ENCODE results near the gene SMAGP.
"Not testable (repeated sequence)": the region's sequence is repeated elsewhere in the genome, so short reads cannot be mapped to it uniquely, and the experiment has no call there.

Gene SMAGP

GRCh38 chr12:51264297-51264696 lies 5.9 kb downstream of the SMAGP start:
- Histone ChIP-seq H3K36me3 (ENCODE audit: control insufficient read depth in 4 of 4, insufficient read depth in 4 of 4, low read length in 3 of 4) (no peaks in the 10 kb centered on the region), H3K4me1 (ENCODE audit: control extremely low read depth in 1 of 4, control insufficient read depth in 4 of 4, insufficient read depth in 4 of 4, low read length in 3 of 4) (peaks cover 0 to 8% (median 6%) of the 10 kb centered on the region in 4 experiments), H3K27me3 (replicated peaks in 2 of 5; ENCODE audit: control insufficient read depth in 4 of 5, insufficient read depth in 5 of 5, low read length in 4 of 5) (no peaks in the 10 kb centered on the region), H3K27ac (ENCODE audit: insufficient read depth in 1 of 2, low read depth in 1 of 2, low read length in 2 of 2, poor library complexity in 1 of 2, severe bottlenecking in 2 of 2) (no peak overlapping the region), H3K4me3 (ENCODE audit: control insufficient read depth in 1 of 7, extremely low read depth in 1 of 7, insufficient read depth in 4 of 7, low read depth in 2 of 7, low read length in 6 of 7) (no peak overlapping the region), H3K9me3 (ENCODE audit: control extremely low read depth in 1 of 5, control insufficient read depth in 4 of 5, insufficient read depth in 2 of 5, low read depth in 1 of 5, low read length in 4 of 5) (no peaks in the 10 kb centered on the region)
- ChIA-PET CTCF (interaction anchor here (0.6 to 6.6 kb wide), 7 partner anchors 12 to 95 kb away, joined by 3 to 38 read pairs (median 14); no protein-coding TSS in a partner anchor), POLR2A (no interaction called here)
- WGBS (ENCODE audit: insufficient coverage) = no CpG with 5 or more reads among the region's 5 CpGs
- no peak for DNase-seq

DNA sequence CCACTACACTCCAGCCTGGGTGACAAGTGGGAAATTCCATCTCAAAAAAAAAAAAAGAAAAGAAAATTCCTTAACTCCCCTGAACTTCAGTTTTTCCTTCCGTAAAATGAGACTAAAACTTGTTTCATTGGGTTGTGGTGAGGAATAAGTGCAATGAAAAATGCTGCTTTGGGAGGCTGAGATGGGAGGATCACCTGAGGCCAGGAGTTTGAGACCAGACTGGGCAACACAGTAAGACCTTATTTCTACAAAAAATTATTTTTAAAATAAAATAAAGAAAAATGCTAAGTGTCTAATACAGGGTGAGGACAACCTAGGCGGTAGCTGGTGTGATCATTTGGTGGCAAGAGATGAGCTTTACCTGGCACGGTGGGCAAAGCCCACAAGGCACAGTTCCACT lies 6.9 kb downstream of the SMAGP start:
- Histone ChIP-seq H3K9me3 (ENCODE audit: control extremely low read depth in 1 of 5, control insufficient read depth in 4 of 5, insufficient read depth in 2 of 5, low read depth in 1 of 5, low read length in 4 of 5) (no peaks in the 10 kb centered on the region), H3K4me3 (ENCODE audit: control insufficient read depth in 1 of 7, extremely low read depth in 1 of 7, insufficient read depth in 4 of 7, low read depth in 2 of 7, low read length in 6 of 7) (no peak overlapping the region), H3K4me1 (ENCODE audit: control extremely low read depth in 1 of 4, control insufficient read depth in 4 of 4, insufficient read depth in 4 of 4, low read length in 3 of 4) (peaks cover 0 to 2% (median 0%) of the 10 kb centered on the region in 4 experiments), H3K36me3 (ENCODE audit: control insufficient read depth in 4 of 4, insufficient read depth in 4 of 4, low read length in 3 of 4) (no peaks in the 10 kb centered on the region), H3K27me3 (replicated peaks in 2 of 5; ENCODE audit: control insufficient read depth in 4 of 5, insufficient read depth in 5 of 5, low read length in 4 of 5) (no peaks in the 10 kb centered on the region), H3K27ac (ENCODE audit: insufficient read depth in 1 of 2, low read depth in 1 of 2, low read length in 2 of 2, poor library complexity in 1 of 2, severe bottlenecking in 2 of 2) (no peak overlapping the region)
- no peak for DNase-seq
- CTCF ChIA-PET = interaction anchor here (0.7 to 6.6 kb wide), 15 partner anchors 9 to 91 kb away, joined by 3 to 38 read pairs (median 5); partner anchors contain the start of genes BIN2 and POU6F1
- 92% methylated on average over 2 of the region's 3 CpGs for WGBS (ENCODE audit: insufficient coverage)
- POLR2A ChIA-PET = no interaction called here

DNA sequence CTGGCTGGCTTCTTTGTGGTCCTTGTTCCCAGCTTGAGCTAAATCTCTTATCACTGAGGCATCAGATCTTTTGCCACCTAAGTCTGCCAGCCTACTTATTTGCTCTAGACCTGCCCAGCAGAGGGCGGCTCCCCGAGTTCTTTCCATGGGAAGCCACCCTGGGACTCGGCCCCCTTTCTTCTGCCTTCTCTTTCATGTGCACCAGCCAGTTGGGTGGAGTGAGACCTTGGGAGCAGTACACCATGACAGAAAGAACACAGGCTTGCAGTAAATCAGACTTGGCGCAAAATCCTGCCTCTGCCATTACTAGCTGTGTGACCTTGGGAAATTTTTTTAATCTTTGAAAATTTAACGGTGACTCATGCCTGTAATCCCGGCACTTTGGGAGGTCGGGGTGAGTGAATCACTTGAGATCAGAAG lies 7.4 kb downstream of the SMAGP start:
- Histone ChIP-seq H3K27ac (ENCODE audit: insufficient read depth in 1 of 2, low read depth in 1 of 2, low read length in 2 of 2, poor library complexity in 1 of 2, severe bottlenecking in 2 of 2) (no peak overlapping the region), H3K36me3 (ENCODE audit: control insufficient read depth in 4 of 4, insufficient read depth in 4 of 4, low read length in 3 of 4) (no peaks in the 10 kb centered on the region), H3K4me1 (ENCODE audit: control extremely low read depth in 1 of 4, control insufficient read depth in 4 of 4, insufficient read depth in 4 of 4, low read length in 3 of 4) (peaks cover 0 to 2% (median 0%) of the 10 kb centered on the region in 4 experiments), H3K4me3 (ENCODE audit: control insufficient read depth in 1 of 7, extremely low read depth in 1 of 7, insufficient read depth in 4 of 7, low read depth in 2 of 7, low read length in 6 of 7) (no peak overlapping the region), H3K27me3 (replicated peaks in 2 of 5; ENCODE audit: control insufficient read depth in 4 of 5, insufficient read depth in 5 of 5, low read length in 4 of 5) (no peaks in the 10 kb centered on the region), H3K9me3 (ENCODE audit: control extremely low read depth in 1 of 5, control insufficient read depth in 4 of 5, insufficient read depth in 2 of 5, low read depth in 1 of 5, low read length in 4 of 5) (no peaks in the 10 kb centered on the region)
- peak; percentile 65 to 76 (median 68) for DNase-seq
- ChIA-PET POLR2A (no interaction called here), CTCF (interaction anchor here (0.6 to 6.6 kb wide), 18 partner anchors 8 to 213 kb away, joined by 3 to 38 read pairs (median 4); partner anchors contain the start of genes BIN2 and POU6F1)
- WGBS (ENCODE audit: insufficient coverage) = 63% methylated on average over 6 of the region's 7 CpGs

DNA sequence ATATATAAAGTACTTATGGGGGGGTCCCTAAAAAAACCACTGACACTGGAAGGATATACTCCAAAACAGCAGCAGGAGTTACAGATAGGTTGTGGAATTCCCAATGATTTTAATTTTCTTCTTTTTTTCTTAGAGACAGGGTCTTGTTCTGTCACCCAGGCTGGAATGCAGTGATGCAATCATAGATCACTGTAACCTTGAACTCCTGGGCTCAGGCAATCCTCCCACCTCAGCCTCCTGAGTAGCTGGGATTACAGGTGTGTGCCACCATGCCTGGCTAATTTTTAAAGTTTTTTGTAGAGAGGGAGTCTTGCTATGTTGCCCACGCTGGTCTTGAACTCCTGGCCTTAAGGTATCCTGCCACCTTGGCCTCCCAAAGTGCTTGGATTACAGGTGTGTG lies 10.6 kb downstream of the SMAGP start:
- H3K4me3 ChIP-seq (ENCODE audit: control insufficient read depth in 1 of 7, extremely low read depth in 1 of 7, insufficient read depth in 4 of 7, low read depth in 2 of 7, low read length in 6 of 7); H3K27ac ChIP-seq (ENCODE audit: insufficient read depth in 1 of 2, low read depth in 1 of 2, low read length in 2 of 2, poor library complexity in 1 of 2, severe bottlenecking in 2 of 2); H3K9me3 ChIP-seq (ENCODE audit: control extremely low read depth in 1 of 5, control insufficient read depth in 4 of 5, insufficient read depth in 2 of 5, low read depth in 1 of 5, low read length in 4 of 5); H3K36me3 ChIP-seq (ENCODE audit: control insufficient read depth in 4 of 4, insufficient read depth in 4 of 4, low read length in 3 of 4); DNase-seq; H3K27me3 ChIP-seq (replicated peaks in 2 of 5; ENCODE audit: control insufficient read depth in 4 of 5, insufficient read depth in 5 of 5, low read length in 4 of 5); H3K4me1 ChIP-seq (ENCODE audit: control extremely low read depth in 1 of 4, control insufficient read depth in 4 of 4, insufficient read depth in 4 of 4, low read length in 3 of 4): not testable (repeated sequence)
- POLR2A ChIA-PET = interaction anchor here (0.8 kb wide), 1 partner anchor 8 kb away, joined by 6 read pairs; no protein-coding TSS in a partner anchor
- CTCF ChIA-PET = interaction anchor here (1.0 to 6.6 kb wide), 4 partner anchors 11 to 80 kb away, joined by 3 to 38 read pairs (median 6); no protein-coding TSS in a partner anchor
- no CpG with 5 or more reads among the region's 1 CpG for WGBS (ENCODE audit: insufficient coverage)

DNA sequence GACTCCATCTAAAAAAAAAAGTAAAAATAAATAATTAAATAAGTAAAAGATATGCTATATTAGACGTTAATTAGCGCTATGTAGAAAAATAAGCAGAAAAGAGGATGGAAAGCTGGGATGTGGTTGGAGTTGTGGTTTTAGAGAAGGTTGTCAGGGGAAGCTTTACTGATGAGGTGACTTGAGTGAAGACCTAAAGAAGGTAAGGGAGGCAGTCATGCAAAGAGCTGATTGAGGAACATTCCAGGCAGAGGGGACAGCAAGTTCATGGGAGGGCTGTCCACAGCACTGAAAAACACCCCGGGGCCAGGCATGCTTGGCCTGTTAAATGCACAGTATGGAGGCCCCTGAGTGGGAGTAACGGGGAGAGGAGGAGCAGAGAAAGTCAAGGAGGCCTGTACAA lies 15.7 kb downstream of the SMAGP start:
- Histone ChIP-seq H3K9me3 (ENCODE audit: control extremely low read depth in 1 of 5, control insufficient read depth in 4 of 5, insufficient read depth in 2 of 5, low read depth in 1 of 5, low read length in 4 of 5) (no peaks in the 10 kb centered on the region), H3K4me1 (ENCODE audit: control extremely low read depth in 1 of 4, control insufficient read depth in 4 of 4, insufficient read depth in 4 of 4, low read length in 3 of 4) (peaks cover 0 to 14% (median 4%) of the 10 kb centered on the region in 4 experiments), H3K27ac (ENCODE audit: insufficient read depth in 1 of 2, low read depth in 1 of 2, low read length in 2 of 2, poor library complexity in 1 of 2, severe bottlenecking in 2 of 2) (no peak overlapping the region), H3K4me3 (ENCODE audit: control insufficient read depth in 1 of 7, extremely low read depth in 1 of 7, insufficient read depth in 4 of 7, low read depth in 2 of 7, low read length in 6 of 7) (no peak overlapping the region), H3K36me3 (ENCODE audit: control insufficient read depth in 4 of 4, insufficient read depth in 4 of 4, low read length in 3 of 4) (no peaks in the 10 kb centered on the region), H3K27me3 (replicated peaks in 2 of 5; ENCODE audit: control insufficient read depth in 4 of 5, insufficient read depth in 5 of 5, low read length in 4 of 5) (no peaks in the 10 kb centered on the region)
- POLR2A ChIA-PET = no interaction called here
- DNase-seq = peak in 2 of 3 donors; percentile 34 to 40
- CTCF ChIA-PET = interaction anchor here (0.7 to 1.2 kb wide), 3 partner anchors 8 to 113 kb away, joined by 3 to 5 read pairs (median 4); no protein-coding TSS in a partner anchor
- WGBS (ENCODE audit: insufficient coverage) = 68% methylated on average over 4 of the region's 4 CpGs

DNA sequence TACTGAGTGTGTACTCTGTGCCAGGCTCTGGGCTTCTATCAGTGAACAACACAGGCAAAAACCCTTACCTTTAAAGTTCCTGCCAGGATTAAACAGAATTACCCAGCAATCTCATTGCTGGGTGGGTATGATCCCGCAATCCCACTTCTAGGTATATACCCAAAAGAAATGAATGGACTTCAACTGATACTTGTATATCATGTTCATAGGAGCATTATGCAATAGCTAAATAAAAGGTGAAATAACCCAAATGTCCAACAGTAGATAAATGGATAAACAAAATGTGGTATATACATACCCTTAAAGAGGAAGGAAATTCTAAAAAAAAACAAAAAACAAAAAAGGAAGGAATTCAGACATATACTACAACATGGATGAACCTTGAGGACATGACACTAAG lies 16.9 kb downstream of the SMAGP start:
- Histone ChIP-seq H3K27me3 (replicated peaks in 2 of 5; ENCODE audit: control insufficient read depth in 4 of 5, insufficient read depth in 5 of 5, low read length in 4 of 5) (no peaks in the 10 kb centered on the region), H3K4me3 (ENCODE audit: control insufficient read depth in 1 of 7, extremely low read depth in 1 of 7, insufficient read depth in 4 of 7, low read depth in 2 of 7, low read length in 6 of 7) (no peak overlapping the region), H3K27ac (ENCODE audit: insufficient read depth in 1 of 2, low read depth in 1 of 2, low read length in 2 of 2, poor library complexity in 1 of 2, severe bottlenecking in 2 of 2) (no peak overlapping the region), H3K36me3 (ENCODE audit: control insufficient read depth in 4 of 4, insufficient read depth in 4 of 4, low read length in 3 of 4) (no peaks in the 10 kb centered on the region), H3K9me3 (ENCODE audit: control extremely low read depth in 1 of 5, control insufficient read depth in 4 of 5, insufficient read depth in 2 of 5, low read depth in 1 of 5, low read length in 4 of 5) (no peaks in the 10 kb centered on the region), H3K4me1 (ENCODE audit: control extremely low read depth in 1 of 4, control insufficient read depth in 4 of 4, insufficient read depth in 4 of 4, low read length in 3 of 4) (peaks cover 0 to 14% (median 5%) of the 10 kb centered on the region in 4 experiments)
- ChIA-PET CTCF (interaction anchor here (0.6 to 3.6 kb wide), 8 partner anchors 10 to 1945 kb away, joined by 3 to 22 read pairs (median 3); partner anchors contain the start of gene DAZAP2), POLR2A (interaction anchor here (0.7 to 0.9 kb wide), 2 partner anchors 15 to 36 kb away, joined by 3 to 4 read pairs; partner anchors contain the start of genes DAZAP2 and POU6F1)
- no peak for DNase-seq
- WGBS (ENCODE audit: insufficient coverage) = no CpG with 5 or more reads among the region's 1 CpG

- Histone ChIP-seq H3K9me3 (ENCODE audit: control extremely low read depth in 1 of 5, control insufficient read depth in 4 of 5, insufficient read depth in 2 of 5, low read depth in 1 of 5, low read length in 4 of 5) (no peaks in the 10 kb centered on the region), H3K27me3 (replicated peaks in 2 of 5; ENCODE audit: control insufficient read depth in 4 of 5, insufficient read depth in 5 of 5, low read length in 4 of 5) (no peaks in the 10 kb centered on the region), H3K4me1 (ENCODE audit: control extremely low read depth in 1 of 4, control insufficient read depth in 4 of 4, insufficient read depth in 4 of 4, low read length in 3 of 4) (peaks cover 15 to 34% (median 26%) of the 10 kb centered on the region in 4 experiments), H3K4me3 (ENCODE audit: control insufficient read depth in 1 of 7, extremely low read depth in 1 of 7, insufficient read depth in 4 of 7, low read depth in 2 of 7, low read length in 6 of 7) (no peak overlapping the region), H3K27ac (ENCODE audit: insufficient read depth in 1 of 2, low read depth in 1 of 2, low read length in 2 of 2, poor library complexity in 1 of 2, severe bottlenecking in 2 of 2) (no peak overlapping the region), H3K36me3 (ENCODE audit: control insufficient read depth in 4 of 4, insufficient read depth in 4 of 4, low read length in 3 of 4) (peaks cover 0 to 19% (median 7%) of the 10 kb centered on the region in 4 experiments)
- CTCF ChIA-PET = interaction anchor here (1.0 to 2.7 kb wide), 2 partner anchors 15 to 93 kb away, joined by 3 to 14 read pairs; no protein-coding TSS in a partner anchor
- POLR2A ChIA-PET = no interaction called here
- WGBS (ENCODE audit: insufficient coverage) = 91% methylated on average over 11 of the region's 14 CpGs
- no peak for DNase-seq
Measured at GRCh38 chr12:51247523-51248206, 22.6 kb downstream of the SMAGP start.
